ENCODE data around the gene GIN1.
"Not testable (repeated sequence)": the region's sequence is repeated elsewhere in the genome, so short reads cannot be mapped to it uniquely, and the experiment has no call there.

Gene GIN1

DNA sequence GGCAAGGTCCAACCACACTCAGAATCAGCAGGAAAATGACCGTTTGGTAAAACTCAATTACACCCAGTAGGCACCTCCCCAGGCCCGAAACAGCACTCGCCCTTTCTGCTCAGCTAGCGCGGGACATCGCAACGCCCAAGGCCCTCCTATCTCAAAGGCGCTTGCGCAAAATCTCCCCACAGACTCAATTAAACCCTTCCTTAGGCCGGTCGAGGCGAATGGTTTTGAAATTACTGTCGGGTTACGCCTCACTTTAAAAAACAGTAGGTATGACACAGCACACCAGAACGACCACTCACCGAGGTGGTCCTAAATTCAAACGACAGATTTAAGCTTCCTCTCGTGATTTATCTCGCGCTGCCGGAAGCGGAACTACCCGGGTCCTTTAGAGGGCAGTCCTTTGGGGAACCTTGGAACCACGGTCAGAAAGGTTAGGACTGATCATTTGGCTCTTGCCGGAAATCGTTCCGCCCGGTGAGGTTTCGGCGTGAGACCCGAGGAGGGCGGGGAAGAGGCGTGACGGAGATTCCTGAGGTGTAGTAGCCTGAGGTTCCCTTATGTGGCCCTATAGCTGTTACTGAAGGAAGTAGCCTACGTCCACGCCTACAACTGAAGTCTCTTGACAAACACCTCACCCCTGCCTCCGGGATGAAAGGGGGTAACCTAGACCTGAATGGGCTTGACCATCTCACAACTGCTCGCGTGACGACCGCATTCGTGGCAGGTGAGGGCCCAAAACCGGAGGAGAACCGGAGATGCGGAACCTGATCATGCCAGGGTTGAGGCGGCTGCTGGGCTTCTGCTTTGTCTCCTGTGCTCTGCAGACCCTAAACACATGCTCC is at the start of gene GIN1, which contains the start of gene PPIP5K2:
Gene GIN1 (minus strand): TSS at position 374 of the 842 bp plus-strand sequence. CDS start 11,431 bp downstream, outside the sequence.
Gene PPIP5K2 (plus strand): TSS at position 537 of the 842 bp plus-strand sequence. CDS start 9,289 bp downstream, outside the sequence.
- peak; percentile 91 to 93 for DNase-seq (ENCODE audit: extremely low read depth in 1 of 2, low read depth in 1 of 2)

GRCh38 chr5:103166706-103167105 is 46.8 kb upstream of the GIN1 start:
- no peak for DNase-seq (ENCODE audit: extremely low read depth in 1 of 2, low read depth in 1 of 2)

GRCh38 chr5:103151156-103151555 is 31.2 kb upstream of the GIN1 start:
- DNase-seq (ENCODE audit: extremely low read depth in 1 of 2, low read depth in 1 of 2), result no peak

- no peak for DNase-seq (ENCODE audit: extremely low read depth in 1 of 2, low read depth in 1 of 2)
These were observed 28.3 kb upstream of the GIN1 start for GRCh38 chr5:103148213-103148612.

- DNase-seq (ENCODE audit: extremely low read depth in 1 of 2, low read depth in 1 of 2), result no peak
These were observed 25.3 kb upstream of the GIN1 start for GRCh38 chr5:103145196-103145595.

GRCh38 chr5:103142132-103142531 is 22.2 kb upstream of the GIN1 start:
- DNase-seq (ENCODE audit: extremely low read depth in 1 of 2, low read depth in 1 of 2), result not testable (repeated sequence)

GRCh38 chr5:103139264-103139865 is 19.4 kb upstream of the GIN1 start:
- peak; percentile 10 to 43 for DNase-seq (ENCODE audit: extremely low read depth in 1 of 2, low read depth in 1 of 2)

DNA sequence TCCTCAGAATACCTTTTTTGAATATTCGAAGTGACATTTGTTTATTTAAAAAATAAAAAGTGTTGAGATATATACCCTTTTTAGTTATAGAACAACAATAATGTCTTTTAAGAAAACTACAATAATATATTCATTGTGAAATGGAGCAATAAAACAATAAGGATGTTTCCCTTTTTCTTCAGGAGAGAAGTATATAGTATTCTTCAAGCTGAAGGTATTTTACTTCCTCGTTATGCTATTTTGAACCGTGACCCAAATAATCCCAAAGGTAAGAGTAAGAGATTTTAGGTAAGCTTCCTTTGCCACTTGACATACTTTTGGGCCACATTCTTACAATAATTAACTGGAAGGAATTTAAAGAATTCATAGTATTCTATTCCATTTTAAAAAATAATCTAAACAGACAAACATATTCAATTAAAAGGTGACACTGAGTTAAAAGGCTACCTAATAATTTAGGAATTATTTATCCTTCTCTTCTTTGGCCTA is 18.3 kb upstream of the GIN1 start:
- no peak for DNase-seq (ENCODE audit: extremely low read depth in 1 of 2, low read depth in 1 of 2)

GRCh38 chr5:103135461-103135860 is 15.5 kb upstream of the GIN1 start:
- no peak for DNase-seq (ENCODE audit: extremely low read depth in 1 of 2, low read depth in 1 of 2)

- no peak for DNase-seq (ENCODE audit: extremely low read depth in 1 of 2, low read depth in 1 of 2)
These were observed 13.3 kb upstream of the GIN1 start for GRCh38 chr5:103133231-103133630.

- DNase-seq (ENCODE audit: extremely low read depth in 1 of 2, low read depth in 1 of 2), result no peak
These were observed 12.7 kb upstream of the GIN1 start for GRCh38 chr5:103132684-103133083.

GRCh38 chr5:103128202-103128601 is 8.3 kb upstream of the GIN1 start:
- no peak for DNase-seq (ENCODE audit: extremely low read depth in 1 of 2, low read depth in 1 of 2)

GRCh38 chr5:103127292-103127817 is 7.4 kb upstream of the GIN1 start:
- DNase-seq (ENCODE audit: extremely low read depth in 1 of 2, low read depth in 1 of 2), result no peak

DNA sequence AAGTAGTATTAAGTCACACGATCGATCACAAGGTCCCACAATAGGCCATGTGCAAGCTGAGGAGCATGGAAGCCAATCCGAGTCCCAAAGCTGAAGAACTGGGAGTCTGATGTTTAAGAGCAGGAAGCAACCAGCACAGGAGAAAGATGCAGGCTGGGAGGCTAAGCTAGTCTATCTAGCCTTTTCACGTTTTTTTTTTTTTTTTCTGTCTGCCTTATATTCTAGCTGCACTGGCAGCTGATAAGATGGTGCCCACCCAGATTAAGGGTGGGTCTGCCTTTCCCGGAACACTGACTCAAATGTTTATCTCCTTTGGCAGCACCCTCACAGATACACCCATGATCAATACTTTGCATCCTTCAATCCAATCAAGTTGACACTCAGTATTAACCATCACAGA is 6.6 kb upstream of the GIN1 start:
- no peak for DNase-seq (ENCODE audit: extremely low read depth in 1 of 2, low read depth in 1 of 2)

GRCh38 chr5:103122242-103122641 is 2.3 kb upstream of the GIN1 start:
- DNase-seq (ENCODE audit: extremely low read depth in 1 of 2, low read depth in 1 of 2), result no peak

- no peak for DNase-seq (ENCODE audit: extremely low read depth in 1 of 2, low read depth in 1 of 2)
These were observed 766 bp upstream of the GIN1 start for GRCh38 chr5:103120607-103121200.

- no peak for DNase-seq (ENCODE audit: extremely low read depth in 1 of 2, low read depth in 1 of 2)
These were observed 721 bp downstream of the GIN1 start for GRCh38 chr5:103119070-103119764.

GRCh38 chr5:103117471-103117991 is 2.4 kb downstream of the GIN1 start:
- no peak for DNase-seq (ENCODE audit: extremely low read depth in 1 of 2, low read depth in 1 of 2)

GRCh38 chr5:103114440-103114839 is 5.5 kb downstream of the GIN1 start:
- no peak for DNase-seq (ENCODE audit: extremely low read depth in 1 of 2, low read depth in 1 of 2)

GRCh38 chr5:103112910-103113309 is 7.0 kb downstream of the GIN1 start:
- DNase-seq (ENCODE audit: extremely low read depth in 1 of 2, low read depth in 1 of 2), result no peak

Measured in stimulated activated CD8-positive, alpha-beta memory T cell treated with anti-CD3 and anti-CD28 coated beads, Interleukin-7, amount 100 ng/mL, for 48 hours (primary cell).